ENCODE data around the gene ASB16.

ASB16 gene

GRCh38 chr17:44221862-44222111 is 51.3 kb downstream of the ASB16 start:
- no peaks in the 10 kb centered on the region for H3K36me3 ChIP-seq (replicated peaks; ENCODE audit: insufficient read depth, low read length)
- TF ChIP-seq EZH2 (optimal IDR thresholded peaks at IDR 0.05; ENCODE audit: low read depth, low read length) = no peak
- no peak for TF ChIP-seq EZH2phosphoT487 (IDR thresholded peaks at IDR 0.05; ENCODE audit: low read length)
- TF ChIP-seq CTCF (IDR thresholded peaks at IDR 0.05; ENCODE audit: low read length) = no peak
- DNase-seq = no peak
- H3K9me2 ChIP-seq (replicated peaks; ENCODE audit: insufficient read depth, low read length) = no peaks in the 10 kb centered on the region
- H3K27ac ChIP-seq (ENCODE audit: low read length) = peak overlapping the region; percentile 65; the same call in 1 of the 2 replicates
- H3K79me2 ChIP-seq (ENCODE audit: low read length) = peaks cover 34% of the 10 kb centered on the region
- H3K9me3 ChIP-seq (replicated peaks; ENCODE audit: insufficient read depth, low read length) = no peaks in the 10 kb centered on the region
- H3K4me1 ChIP-seq (ENCODE audit: low read length) = peaks cover 5% of the 10 kb centered on the region
- peak overlapping the region; percentile 99 for H3K4me2 ChIP-seq (ENCODE audit: low read depth, low read length)
- no peaks in the 10 kb centered on the region for H3K27me3 ChIP-seq (replicated peaks; ENCODE audit: insufficient read depth, low read length)
- H3K9ac ChIP-seq (ENCODE audit: low read length) = peak overlapping the region; percentile 72
- H4K20me1 ChIP-seq (ENCODE audit: insufficient read depth, low read length) = no peaks in the 10 kb centered on the region
- H3K4me3 ChIP-seq (ENCODE audit: low read length) = peak overlapping the region; percentile 86
- H3F3A ChIP-seq (ENCODE audit: insufficient read depth, low read length) = peaks cover 29% of the 10 kb centered on the region; the same call in 1 of the 2 replicates
- H2AFZ ChIP-seq (ENCODE audit: low read length) = peak overlapping the region; percentile 91

- Histone ChIP-seq H2AFZ (ENCODE audit: low read length) (peak overlapping the region; percentile 91), H3K4me3 (ENCODE audit: low read length) (peak overlapping the region; percentile 86), H3K9me3 (replicated peaks; ENCODE audit: insufficient read depth, low read length) (no peaks in the 10 kb centered on the region), H4K20me1 (ENCODE audit: insufficient read depth, low read length) (no peaks in the 10 kb centered on the region), H3F3A (ENCODE audit: insufficient read depth, low read length) (peaks cover 24% of the 10 kb centered on the region; the same call in 1 of the 2 replicates), H3K4me2 (ENCODE audit: low read depth, low read length) (peak overlapping the region; percentile 99), H3K36me3 (replicated peaks; ENCODE audit: insufficient read depth, low read length) (no peaks in the 10 kb centered on the region), H3K9me2 (replicated peaks; ENCODE audit: insufficient read depth, low read length) (no peaks in the 10 kb centered on the region), H3K27ac (ENCODE audit: low read length) (no peak overlapping the region; the same call in 1 of the 2 replicates), H3K27me3 (replicated peaks; ENCODE audit: insufficient read depth, low read length) (no peaks in the 10 kb centered on the region), H3K4me1 (ENCODE audit: low read length) (no peaks in the 10 kb centered on the region; the same call in 1 of the 2 replicates), H3K79me2 (ENCODE audit: low read length) (peaks cover 29% of the 10 kb centered on the region), H3K9ac (ENCODE audit: low read length) (peak overlapping the region; percentile 72; the same call in 1 of the 2 replicates)
- TF ChIP-seq CTCF (IDR thresholded peaks at IDR 0.05; ENCODE audit: low read length) (peak; percentile 24), EZH2 (optimal IDR thresholded peaks at IDR 0.05; ENCODE audit: low read depth, low read length) (no peak)
- peak; percentile 50 for DNase-seq
These were observed 51.8 kb downstream of the ASB16 start for GRCh38 chr17:44222112-44222869.

- TF ChIP-seq CTCF (IDR thresholded peaks at IDR 0.05; ENCODE audit: low read length) = no peak
- no peak for TF ChIP-seq EZH2phosphoT487 (IDR thresholded peaks at IDR 0.05; ENCODE audit: low read length)
- TF ChIP-seq EZH2 (optimal IDR thresholded peaks at IDR 0.05; ENCODE audit: low read depth, low read length) = no peak
- no peak overlapping the region for H3K9ac ChIP-seq (ENCODE audit: low read length)
- no peak overlapping the region for H3K4me2 ChIP-seq (ENCODE audit: low read depth, low read length)
- no peak overlapping the region for H3K4me3 ChIP-seq (ENCODE audit: low read length)
- H2AFZ ChIP-seq (ENCODE audit: low read length) = no peak overlapping the region
- no peaks in the 10 kb centered on the region for H3K9me3 ChIP-seq (replicated peaks; ENCODE audit: insufficient read depth, low read length)
- H3K9me2 ChIP-seq (replicated peaks; ENCODE audit: insufficient read depth, low read length) = no peaks in the 10 kb centered on the region
- no peaks in the 10 kb centered on the region for H3K36me3 ChIP-seq (replicated peaks; ENCODE audit: insufficient read depth, low read length)
- H3F3A ChIP-seq (ENCODE audit: insufficient read depth, low read length) = peaks cover 17% of the 10 kb centered on the region; the same call in 1 of the 2 replicates
- peaks cover 19% of the 10 kb centered on the region for H3K79me2 ChIP-seq (ENCODE audit: low read length)
- no peaks in the 10 kb centered on the region for H4K20me1 ChIP-seq (ENCODE audit: insufficient read depth, low read length)
- no peaks in the 10 kb centered on the region for H3K27me3 ChIP-seq (replicated peaks; ENCODE audit: insufficient read depth, low read length)
- no peak for DNase-seq
- H3K27ac ChIP-seq (ENCODE audit: low read length) = no peak overlapping the region
- no peaks in the 10 kb centered on the region for H3K4me1 ChIP-seq (ENCODE audit: low read length)
These were observed 53.1 kb downstream of the ASB16 start for GRCh38 chr17:44223541-44224071.
